GM12864 (cell line): ENCODE measurements around the gene WNT7A.

Experiments used
- DNase-seq: peaks from one replicate; pipeline ENCODE4 v3.0.0-alpha.2; 2011; ENCODE audit warnings: low read depth
- H3K4me3 ChIP-seq: 2 replicates; pipeline ENCODE4 v1.5.1; 2011; ENCODE audit warnings: mild to moderate bottlenecking, low read depth, low read length, control low read depth
- CTCF ChIP-seq: IDR thresholded peaks from 2 replicates; pipeline ENCODE4 v1.5.1; 2011; ENCODE audit warnings: low read depth, mild to moderate bottlenecking, moderate library complexity, low read length, control low read depth, inconsistent platforms; ENCODE audit errors: missing control alignments

Gene WNT7A

GRCh38 chr3:13878281-13879101 lies 1.4 kb downstream of the WNT7A start:
- no peak overlapping the region for H3K4me3 ChIP-seq
- DNase-seq = no peak
- TF ChIP-seq CTCF = no peak

- no peak overlapping the region for H3K4me3 ChIP-seq
- DNase-seq = no peak
- TF ChIP-seq CTCF = no peak
Measured at GRCh38 chr3:13877911-13878280, 2.0 kb downstream of the WNT7A start.

- no peak for TF ChIP-seq CTCF
- no peak for DNase-seq
- H3K4me3 ChIP-seq = no peak overlapping the region
Measured at GRCh38 chr3:13876451-13877100, 3.3 kb downstream of the WNT7A start.

- TF ChIP-seq CTCF = no peak
- no peak for DNase-seq
- no peak overlapping the region for H3K4me3 ChIP-seq
Measured at GRCh38 chr3:13874891-13875290, 5.0 kb downstream of the WNT7A start.

GRCh38 chr3:13873818-13874217 lies 6.1 kb downstream of the WNT7A start:
- H3K4me3 ChIP-seq = no peak overlapping the region
- TF ChIP-seq CTCF = no peak
- DNase-seq = no peak

- DNase-seq = no peak
- TF ChIP-seq CTCF = no peak
- no peak overlapping the region for H3K4me3 ChIP-seq
Measured at GRCh38 chr3:13872451-13872850, 7.4 kb downstream of the WNT7A start.
